Measurements from ENCODE around the gene ARL15.

DNA sequence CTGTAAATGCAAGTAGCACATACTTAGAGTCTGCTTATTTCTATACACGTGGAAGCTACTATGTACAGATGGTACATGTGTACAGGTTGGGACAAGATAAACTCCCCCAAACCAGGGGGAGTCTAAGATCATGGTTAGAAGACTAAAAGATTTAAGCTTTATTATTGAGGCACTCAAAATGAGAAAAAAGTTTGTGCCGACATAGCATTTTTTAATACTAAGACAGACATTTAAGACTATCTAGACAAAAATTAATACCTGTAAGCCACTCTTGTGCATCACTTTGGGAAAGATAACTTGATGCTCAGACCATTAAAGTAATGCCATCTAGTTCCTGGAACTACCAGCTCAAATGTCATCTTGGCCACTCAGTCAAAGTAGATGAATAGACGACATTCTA lies 279.4 kb downstream of the ARL15 start:
- TF ChIP-seq, protein P1, sequence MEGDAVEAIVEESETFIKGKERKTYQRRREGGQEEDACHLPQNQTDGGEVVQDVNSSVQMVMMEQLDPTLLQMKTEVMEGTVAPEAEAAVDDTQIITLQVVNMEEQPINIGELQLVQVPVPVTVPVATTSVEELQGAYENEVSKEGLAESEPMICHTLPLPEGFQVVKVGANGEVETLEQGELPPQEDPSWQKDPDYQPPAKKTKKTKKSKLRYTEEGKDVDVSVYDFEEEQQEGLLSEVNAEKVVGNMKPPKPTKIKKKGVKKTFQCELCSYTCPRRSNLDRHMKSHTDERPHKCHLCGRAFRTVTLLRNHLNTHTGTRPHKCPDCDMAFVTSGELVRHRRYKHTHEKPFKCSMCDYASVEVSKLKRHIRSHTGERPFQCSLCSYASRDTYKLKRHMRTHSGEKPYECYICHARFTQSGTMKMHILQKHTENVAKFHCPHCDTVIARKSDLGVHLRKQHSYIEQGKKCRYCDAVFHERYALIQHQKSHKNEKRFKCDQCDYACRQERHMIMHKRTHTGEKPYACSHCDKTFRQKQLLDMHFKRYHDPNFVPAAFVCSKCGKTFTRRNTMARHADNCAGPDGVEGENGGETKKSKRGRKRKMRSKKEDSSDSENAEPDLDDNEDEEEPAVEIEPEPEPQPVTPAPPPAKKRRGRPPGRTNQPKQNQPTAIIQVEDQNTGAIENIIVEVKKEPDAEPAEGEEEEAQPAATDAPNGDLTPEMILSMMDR (IDR thresholded peaks at IDR 0.05): no peak
- TF ChIP-seq POLR2A (IDR thresholded peaks at IDR 0.05): no peak

All from sigmoid colon (tissue), 3 donors.